IPS-18c (cell line): ENCODE data around the gene ENG.

Experiments
- H3K4me3 ChIP-seq: 2 replicates; pipeline ENCODE4 v1.7.0; 2013; ENCODE audit warnings: low read depth, mild to moderate bottlenecking, low read length, moderate library complexity; ENCODE audit not compliant: insufficient read depth
- H3K9me3 ChIP-seq: one replicate; pipeline ENCODE4 v1.6.1; 2013; ENCODE audit warnings: mild to moderate bottlenecking, low read length, moderate library complexity; ENCODE audit not compliant: control insufficient read depth, insufficient read depth

The ENG gene

DNA sequence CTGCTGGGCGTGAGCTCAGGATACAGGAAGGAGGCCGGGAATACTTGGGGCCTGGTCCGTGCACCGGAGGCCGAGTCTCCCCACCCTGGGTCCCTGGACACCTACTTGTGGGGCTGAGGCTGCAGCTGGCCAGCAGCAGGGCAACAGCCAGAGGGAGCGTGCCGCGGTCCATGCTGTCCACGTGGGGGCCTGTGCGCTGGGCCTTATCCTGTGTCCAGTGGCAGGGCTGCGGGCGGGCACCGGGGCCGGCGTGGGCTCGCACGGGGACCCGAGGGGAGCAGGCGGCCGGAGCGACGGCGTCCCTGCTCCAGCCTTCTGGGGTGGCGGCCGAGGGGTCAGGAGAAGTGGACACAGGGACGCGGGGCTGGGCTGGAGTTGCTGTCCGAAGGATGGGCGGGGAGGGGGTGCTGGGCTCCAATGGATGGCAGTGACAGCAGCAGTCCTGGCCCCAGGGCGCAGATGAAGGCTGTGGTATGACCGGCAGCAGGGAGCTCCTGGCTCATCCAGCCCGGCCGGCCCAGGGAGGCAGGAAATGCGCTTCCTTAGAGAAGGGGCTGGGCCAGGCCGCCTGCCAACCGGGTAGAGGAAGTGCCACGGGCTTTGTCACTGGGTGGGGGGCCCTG, at the start of gene ENG:
Gene ENG (minus strand): TSS at position 475 of the 623 bp plus-strand sequence. CDS start 303 bp downstream, at position 172.
- peaks cover 3% of the 10 kb centered on the region for H3K9me3 ChIP-seq
- H3K4me3 ChIP-seq: no peak within 1 kb of the TSS

DNA sequence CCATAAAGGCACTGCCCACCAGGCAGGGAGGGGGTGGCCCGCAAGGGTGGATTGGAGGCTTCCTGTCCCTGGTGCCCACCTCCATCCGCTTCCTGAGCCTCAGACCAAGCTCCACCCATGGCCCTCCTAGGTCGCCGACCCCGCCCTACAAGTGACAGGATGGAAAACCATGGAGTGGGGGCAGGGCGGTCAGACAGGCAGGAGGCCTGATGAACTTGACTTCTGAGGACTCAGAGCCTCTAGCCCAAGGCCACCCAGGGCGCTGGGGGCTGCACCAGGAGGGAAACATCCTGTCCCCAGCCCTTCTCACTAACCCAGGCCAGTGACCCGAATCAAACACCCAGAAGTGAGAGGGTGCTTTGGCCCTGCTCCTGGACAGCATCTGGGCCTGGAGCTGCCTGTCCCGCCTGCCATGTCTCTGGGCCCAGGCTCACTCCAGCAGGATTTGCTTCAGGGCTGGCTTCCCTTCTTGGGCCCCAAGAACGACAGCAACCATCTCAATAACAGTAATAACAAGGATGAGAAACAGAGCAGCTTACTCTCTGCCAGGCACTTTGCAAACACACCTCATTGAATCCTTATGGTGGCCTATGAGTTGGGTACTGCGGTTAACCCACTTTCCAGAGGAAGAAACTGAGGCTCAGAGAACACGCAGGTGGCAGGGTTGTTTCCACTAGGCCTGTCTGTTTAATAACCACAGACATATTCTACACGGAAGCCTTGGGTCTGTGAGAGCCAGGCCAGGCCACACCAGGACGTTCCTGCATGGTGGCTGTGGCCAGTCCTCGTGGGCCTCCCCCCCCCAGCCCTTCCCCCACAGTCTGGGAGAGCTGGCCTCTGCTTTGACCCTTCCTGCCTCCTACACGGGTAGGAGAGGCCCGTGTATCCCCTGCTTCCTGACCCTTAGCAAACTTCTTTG, 49.4 kb upstream of the ENG start:
- no peak overlapping the region; the same call in 1 of the 2 replicates for H3K4me3 ChIP-seq
- peaks cover 4% of the 10 kb centered on the region for H3K9me3 ChIP-seq

DNA sequence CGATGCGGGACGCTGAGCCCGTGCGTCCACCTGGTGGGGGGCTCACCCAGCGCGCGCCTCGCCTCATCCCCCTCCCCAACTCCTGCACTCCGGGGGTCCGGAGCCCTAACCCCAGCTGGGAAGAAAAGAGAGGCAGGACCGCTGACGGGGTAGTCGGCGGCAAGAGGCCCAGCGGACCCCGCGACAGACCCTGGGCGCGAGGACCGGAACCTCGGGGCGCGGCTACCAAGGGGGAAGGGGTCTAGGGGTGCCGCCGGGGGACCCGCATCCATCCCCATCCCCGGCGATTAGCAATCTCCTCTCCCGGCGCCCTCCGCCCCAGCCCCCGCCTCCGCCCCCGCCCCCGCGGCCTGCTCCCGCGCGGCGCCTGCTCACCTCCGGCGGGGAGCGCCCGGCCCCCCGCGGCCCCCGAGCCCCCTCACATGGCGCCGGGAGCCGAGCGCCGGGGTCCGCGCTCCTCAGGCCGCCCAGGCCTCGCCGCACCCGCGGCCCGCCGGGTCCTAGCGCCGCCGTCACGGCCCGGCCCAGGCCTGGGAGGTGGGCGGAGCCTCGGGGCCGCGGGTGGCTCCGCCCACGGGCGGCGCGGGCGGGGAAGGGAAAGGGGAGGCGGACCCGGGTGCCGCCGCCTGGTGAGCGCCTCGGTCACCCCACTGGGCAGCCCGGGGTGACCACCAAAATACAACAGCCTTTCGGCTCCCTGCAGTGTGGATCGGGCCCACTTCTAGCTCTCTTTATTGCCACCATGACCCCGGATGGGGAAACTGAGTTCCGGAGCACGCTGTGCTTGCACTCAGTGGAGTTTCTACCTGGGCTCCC, 44.9 kb upstream of the ENG start, which contains the start of gene ST6GALNAC6:
Gene ST6GALNAC6 (minus strand): TSS at position 476 of the 816 bp plus-strand sequence. CDS start 1,622 bp downstream, outside the sequence.
- Histone ChIP-seq H3K9me3 (no peaks in the 10 kb centered on the region), H3K4me3 (peak within 1 kb of the TSS; percentile 81)

DNA sequence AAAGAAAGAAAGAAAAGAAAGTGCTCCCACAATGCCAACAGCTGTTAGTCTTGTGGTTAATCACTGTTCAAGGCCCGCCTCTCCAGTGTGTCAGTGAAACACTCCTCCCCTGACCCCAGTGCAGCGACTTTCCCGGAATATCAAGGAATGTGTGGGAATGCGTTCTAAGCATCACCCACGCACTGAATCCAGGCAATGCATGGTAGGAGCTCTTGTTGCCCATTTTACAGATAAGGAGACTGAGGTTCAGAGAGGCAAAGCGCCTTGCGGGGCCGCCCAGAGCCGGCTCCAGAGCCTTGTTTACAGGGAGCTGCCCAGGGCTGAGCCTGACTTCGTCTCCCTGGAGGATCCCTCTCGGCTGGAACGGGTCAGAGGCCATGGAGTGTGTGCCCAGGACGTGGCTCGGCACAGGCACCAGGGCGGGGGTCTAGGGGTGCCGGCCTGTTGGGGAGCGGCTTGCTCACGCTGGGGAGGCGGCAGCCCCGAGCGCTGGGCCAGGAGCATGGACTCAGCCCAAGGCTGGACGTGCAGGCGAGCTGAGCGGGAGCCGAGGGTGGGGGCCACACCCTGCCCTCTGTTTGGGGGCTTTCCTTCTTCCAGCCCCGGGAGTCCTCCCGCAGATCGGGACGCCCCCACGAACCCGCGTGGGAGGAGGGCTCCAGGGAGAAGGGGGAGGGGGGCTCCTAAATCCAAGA, 44.1 kb upstream of the ENG start:
- Histone ChIP-seq H3K4me3 (peak overlapping the region; percentile 81), H3K9me3 (peaks cover under 1% of the 10 kb centered on the region)

DNA sequence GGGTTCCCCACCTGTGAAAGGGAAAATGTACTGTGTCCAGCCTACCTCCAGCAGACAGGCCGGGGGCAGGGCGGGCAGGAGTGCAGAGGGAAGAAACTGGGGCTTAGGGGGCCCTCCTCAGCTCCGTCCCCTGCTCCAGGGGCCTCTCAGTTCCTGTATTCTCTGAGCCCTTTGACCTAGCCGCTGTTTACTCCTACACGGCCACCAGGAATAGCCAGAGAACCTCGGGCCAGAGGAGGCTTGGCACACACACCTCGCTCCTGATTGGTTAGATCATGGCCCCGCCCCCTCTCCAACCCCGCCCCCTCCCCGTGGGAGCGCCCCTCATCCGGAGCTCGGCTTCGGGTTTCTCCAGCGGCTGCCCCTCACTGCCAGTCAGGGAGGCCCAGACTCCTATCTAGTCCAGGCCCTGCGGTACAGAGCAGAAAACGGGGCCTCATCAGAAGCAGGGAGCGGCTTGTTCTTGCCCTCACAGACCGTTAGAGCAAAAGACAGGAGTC, 42.8 kb upstream of the ENG start:
- Histone ChIP-seq H3K4me3 (no peak overlapping the region; the same call in 1 of the 2 replicates), H3K9me3 (peaks cover 2% of the 10 kb centered on the region)

DNA sequence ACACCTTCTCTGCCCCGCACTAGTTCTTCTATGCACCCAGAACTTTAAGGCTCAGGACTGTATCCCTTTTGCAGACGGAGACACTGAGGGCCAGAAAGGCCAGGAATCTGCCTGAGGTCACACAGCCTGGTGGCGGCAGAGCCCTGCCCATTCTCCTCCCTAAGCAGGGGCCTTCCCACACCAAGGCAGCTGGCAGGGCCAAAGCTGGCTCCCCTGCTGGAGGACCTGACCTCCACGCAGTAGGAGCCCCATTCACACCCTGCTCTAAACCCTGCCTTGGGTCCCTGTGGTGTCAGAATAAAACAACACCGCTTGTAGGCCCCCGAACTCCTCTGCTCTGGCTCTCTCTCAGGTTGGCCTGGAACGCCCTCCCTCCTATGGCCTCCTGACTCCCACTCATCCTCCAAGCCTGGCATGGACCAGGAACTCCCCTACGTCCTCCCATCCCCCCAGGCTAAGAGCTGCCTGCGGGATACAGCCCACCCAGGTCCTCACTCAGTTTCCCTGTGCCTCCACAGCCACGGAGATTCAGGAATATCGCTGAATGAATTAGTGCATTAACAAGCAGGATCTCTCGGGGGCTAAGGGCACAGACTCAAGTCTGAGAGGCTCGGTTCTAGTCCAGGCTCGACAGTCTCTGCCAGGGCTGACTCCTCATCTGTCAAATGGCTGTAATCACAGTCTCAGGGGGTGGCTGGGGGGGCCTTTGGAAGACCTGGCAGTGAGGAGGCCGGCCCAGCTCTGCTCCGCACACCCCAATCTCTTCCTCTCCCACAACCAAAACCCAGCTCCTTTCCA, 42.1 kb upstream of the ENG start:
- no peak overlapping the region; the same call in 1 of the 2 replicates for H3K4me3 ChIP-seq

DNA sequence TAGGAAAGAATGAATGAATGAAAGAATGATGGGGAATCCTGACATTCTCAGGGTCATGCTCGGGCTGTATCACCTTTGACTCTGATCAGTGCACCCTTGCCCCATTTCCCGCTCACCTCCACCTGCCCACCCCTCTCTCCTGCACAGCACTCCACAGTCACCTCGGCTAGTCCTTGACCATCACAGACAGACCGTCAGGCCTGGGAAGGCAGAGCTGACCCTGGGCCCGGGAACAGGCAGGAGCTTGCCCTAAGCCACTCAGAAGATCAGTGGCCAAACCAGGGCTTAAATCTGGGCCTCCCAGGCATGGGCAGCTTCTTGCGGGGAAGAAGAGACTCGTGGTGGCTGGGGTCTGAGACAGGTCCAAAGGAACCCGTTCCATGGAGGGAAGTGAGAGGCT, 41.4 kb upstream of the ENG start:
- no peak overlapping the region for H3K4me3 ChIP-seq

More for the DNA sequence above, 42.1 kb upstream of the ENG start:
- peaks cover 2% of the 10 kb centered on the region for H3K9me3 ChIP-seq

DNA sequence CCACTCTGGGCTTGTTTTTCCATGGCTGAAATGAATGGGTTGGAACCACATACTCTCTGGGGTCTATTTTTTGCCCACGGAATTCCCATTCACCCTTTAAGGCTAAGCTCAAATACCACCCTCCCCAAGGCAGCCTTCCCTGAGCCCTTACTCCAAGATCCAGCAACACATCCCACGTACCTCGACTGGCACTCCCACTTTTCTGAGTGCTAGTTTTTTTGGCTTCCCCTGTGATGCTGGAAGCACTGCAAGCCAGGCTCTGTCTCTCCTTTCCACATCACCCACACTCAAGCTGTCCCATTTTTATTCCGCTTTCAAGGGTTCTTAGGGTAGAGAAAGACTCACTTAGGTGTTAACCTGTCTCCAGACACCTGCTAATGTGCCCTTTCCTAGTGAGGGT, 38.9 kb upstream of the ENG start:
- Histone ChIP-seq H3K9me3 (peaks cover 2% of the 10 kb centered on the region), H3K4me3 (no peak overlapping the region)

More for the DNA sequence above, 41.4 kb upstream of the ENG start:
- peaks cover 2% of the 10 kb centered on the region for H3K9me3 ChIP-seq

DNA sequence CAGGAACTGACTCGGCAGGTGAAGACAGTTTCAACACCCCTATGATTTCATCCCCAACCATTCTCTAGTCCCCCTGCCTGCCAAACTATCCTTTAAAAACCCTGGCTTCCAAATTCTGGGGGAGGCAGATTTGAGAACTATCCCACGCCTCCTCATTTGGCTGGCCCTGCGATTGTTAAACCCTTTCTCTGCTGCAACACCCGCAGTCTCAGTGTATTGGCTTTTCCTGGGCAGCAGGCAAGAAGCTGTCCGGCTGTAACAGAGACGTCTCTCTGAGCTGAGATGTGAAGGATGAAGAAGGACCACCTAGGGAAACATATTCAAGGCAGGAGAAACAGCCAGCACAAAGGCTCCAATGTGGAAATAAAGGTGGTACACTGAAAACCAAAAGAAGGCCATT, 38.4 kb upstream of the ENG start:
- Histone ChIP-seq H3K9me3 (peaks cover 2% of the 10 kb centered on the region), H3K4me3 (no peak overlapping the region)

DNA sequence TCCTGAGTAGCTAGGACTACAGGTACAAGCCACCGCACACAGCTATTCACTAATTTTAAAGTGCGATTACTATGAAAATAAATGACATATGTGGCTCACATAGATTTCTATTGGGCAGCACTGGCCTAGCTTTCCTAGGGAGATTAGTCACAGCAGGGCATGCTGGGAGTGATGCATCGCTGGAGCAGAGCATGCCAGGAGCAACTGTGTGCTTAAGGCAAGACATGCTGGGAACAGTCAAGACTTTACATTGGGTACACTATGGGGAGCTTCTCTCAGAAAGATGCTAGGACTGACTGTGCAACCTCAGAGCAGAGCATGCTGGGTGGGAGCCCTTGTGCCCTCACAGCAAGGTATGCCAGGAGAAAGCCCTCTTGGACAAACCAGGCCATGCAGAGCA, 35.6 kb upstream of the ENG start:
- H3K9me3 ChIP-seq: peaks cover 2% of the 10 kb centered on the region
- H3K4me3 ChIP-seq: no peak overlapping the region

DNA sequence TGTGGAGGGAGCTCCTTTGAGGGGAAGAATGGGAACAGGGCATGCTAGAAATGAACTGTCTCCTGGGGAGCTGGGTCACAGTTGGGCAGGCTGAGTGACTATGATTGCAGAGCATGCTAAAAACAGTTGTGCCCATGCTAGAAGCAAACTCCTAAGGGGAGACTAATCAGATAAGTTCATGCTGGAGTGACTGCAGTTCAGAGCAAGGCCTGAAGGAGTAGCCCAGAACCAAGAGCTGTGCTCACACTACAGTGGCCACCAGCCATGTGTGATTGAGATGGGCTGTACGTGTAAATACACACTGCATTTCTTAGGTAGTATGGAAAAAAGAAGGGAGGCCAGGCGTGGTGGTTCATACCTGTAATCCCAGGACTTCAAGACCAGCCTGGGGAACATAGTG, 33.3 kb upstream of the ENG start:
- H3K9me3 ChIP-seq: no peaks in the 10 kb centered on the region
- no peak overlapping the region for H3K4me3 ChIP-seq

DNA sequence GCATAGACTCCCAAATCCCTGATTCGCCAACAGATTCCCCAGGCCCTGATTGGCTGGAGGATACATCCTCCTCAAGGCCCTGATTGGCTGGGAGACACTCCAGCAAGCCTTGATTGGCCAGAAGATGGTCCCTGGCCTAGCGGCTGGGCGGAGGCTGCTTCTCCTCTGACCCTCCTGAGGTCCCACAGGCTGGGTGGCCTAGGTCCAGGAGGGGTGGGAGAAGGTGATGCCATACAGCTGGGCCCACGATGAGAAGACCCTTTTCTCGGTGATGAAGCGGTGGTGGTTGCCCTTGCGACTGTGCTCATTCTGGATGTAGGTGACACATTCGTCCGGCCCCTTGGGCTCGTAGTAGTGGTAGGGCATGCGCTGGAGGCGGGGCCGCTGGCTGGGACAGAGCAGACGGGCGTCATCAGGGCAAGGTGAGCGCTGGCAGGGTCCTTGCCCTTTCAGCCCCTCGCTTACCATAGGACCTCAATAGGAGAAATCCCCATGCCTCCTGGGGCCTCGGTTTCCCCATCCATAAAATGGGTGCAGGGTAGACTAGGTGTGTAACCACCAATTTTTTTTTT, 32.0 kb upstream of the ENG start:
- Histone ChIP-seq H3K4me3 (no peak overlapping the region), H3K9me3 (no peaks in the 10 kb centered on the region)

DNA sequence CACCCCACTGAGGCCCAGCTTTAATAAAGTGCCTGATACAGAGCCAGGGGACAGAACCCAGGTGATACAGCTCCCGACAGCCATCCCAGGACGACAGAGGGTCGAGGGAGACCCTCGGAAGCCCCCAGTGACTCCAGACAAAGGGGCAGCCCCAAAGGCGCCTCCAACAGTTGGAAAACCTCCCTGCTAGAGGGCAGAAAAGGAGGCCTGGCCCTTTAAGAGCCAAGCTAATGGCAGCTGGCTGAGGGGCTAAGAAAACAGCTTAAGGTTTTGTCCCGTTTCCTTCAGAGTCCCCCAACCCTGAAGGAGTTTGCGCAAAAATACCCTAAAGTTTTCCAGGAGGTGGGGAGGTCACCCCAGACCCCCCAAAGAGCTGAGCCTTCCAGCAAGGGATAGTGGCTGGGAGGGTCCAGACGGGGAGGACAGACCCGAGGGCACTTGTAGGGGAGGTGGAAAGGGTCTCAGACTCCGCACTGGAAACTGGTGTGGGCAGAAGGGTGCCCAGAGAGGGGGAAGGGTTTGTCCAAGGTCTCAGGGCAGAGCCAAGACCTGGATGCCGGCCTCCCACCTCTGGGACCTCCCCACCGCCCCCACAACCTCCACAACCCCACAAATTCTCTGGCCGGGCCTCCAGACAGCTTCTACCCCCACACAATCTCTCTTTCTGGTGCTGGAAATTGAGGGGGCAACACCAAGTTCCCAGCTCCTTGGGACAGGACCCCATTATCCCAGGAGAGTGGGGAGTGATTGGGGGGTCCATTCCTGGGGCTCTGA, 31.2 kb upstream of the ENG start:
- H3K4me3 ChIP-seq: no peak overlapping the region
- H3K9me3 ChIP-seq: no peaks in the 10 kb centered on the region

DNA sequence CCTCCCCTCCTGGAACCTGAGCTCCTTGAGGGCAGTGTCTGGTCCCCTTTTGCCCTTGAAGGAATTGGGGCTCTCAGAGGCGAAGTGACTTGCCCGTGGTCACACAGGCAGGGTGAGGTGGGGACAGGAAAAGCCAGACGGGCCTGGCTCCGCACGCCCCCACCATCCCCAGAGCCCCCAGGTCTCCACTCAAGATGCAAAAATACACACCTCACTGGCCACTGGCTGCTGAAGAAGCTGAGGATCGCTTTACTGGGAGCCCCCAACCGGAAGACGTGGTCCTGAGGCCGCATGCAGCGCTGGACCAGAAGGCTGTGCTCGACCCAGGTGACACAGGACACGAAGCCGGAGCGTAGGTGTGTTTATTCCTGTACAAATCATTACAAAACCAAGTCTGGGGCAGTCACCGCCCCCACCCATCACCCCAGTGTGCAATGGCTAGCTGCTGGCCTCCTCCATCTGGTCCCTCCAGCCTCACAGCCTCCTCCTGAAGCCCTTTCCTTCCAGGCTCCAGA, 30.6 kb upstream of the ENG start:
- Histone ChIP-seq H3K9me3 (no peaks in the 10 kb centered on the region), H3K4me3 (no peak overlapping the region)

DNA sequence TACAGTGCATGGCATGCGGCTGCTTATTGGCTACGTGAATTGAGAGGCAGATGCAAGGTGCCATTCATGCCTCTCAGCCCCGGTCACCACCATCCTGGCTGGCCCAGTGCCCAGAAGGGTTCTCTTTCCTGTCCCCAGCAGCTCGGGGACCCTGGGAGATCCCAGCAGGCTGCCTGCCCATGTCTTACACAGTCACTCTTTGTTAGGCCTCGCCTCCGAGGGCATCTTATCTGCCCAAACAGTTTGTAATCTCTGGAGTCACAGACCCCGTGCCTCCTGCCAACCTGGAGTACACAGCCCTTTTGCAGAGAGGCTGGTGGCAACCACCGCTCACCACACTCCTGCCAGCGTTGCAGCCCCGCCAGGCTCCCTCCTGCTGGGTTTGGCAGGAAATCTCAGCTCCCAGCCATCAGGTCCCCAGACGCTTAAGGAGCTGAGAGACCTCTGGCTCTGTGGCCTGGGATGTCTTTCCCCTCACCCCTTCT, 30.0 kb upstream of the ENG start:
- H3K9me3 ChIP-seq: no peaks in the 10 kb centered on the region
- no peak overlapping the region for H3K4me3 ChIP-seq
